ENCODE measurements around the gene ZNF407.

The ZNF407 gene

GRCh38 chr18:74836296-74837139, 238.8 kb downstream of the ZNF407 start:
- no peak for DNase-seq

- no peak for DNase-seq
Measured at GRCh38 chr18:74840492-74841167, 243.0 kb downstream of the ZNF407 start.

GRCh38 chr18:74841248-74841647, 243.6 kb downstream of the ZNF407 start:
- no peak for DNase-seq

GRCh38 chr18:74849301-74849700, 251.6 kb downstream of the ZNF407 start:
- no peak for DNase-seq

- no peak for DNase-seq
Measured at GRCh38 chr18:74856434-74856833, 258.8 kb downstream of the ZNF407 start.

GRCh38 chr18:74856928-74857327, 259.3 kb downstream of the ZNF407 start:
- no peak for DNase-seq

- DNase-seq = no peak
Measured at GRCh38 chr18:74857901-74858300, 260.2 kb downstream of the ZNF407 start.

GRCh38 chr18:74861154-74861553, 263.5 kb downstream of the ZNF407 start:
- DNase-seq = no peak

GRCh38 chr18:74862094-74862493, 264.4 kb downstream of the ZNF407 start:
- DNase-seq = no peak

- DNase-seq = no peak
Measured at GRCh38 chr18:74866577-74866976, 268.9 kb downstream of the ZNF407 start.

- DNase-seq = no peak
Measured at GRCh38 chr18:74868461-74868860, 270.8 kb downstream of the ZNF407 start.

GRCh38 chr18:74869904-74870863, 272.5 kb downstream of the ZNF407 start:
- DNase-seq = no peak

- DNase-seq = no peak
Measured at GRCh38 chr18:74870950-74871349, 273.3 kb downstream of the ZNF407 start.

GRCh38 chr18:74873629-74874028, 276.0 kb downstream of the ZNF407 start:
- DNase-seq = no peak

GRCh38 chr18:74874351-74874750, 276.7 kb downstream of the ZNF407 start:
- DNase-seq = no peak

- DNase-seq = no peak
Measured at GRCh38 chr18:74876630-74877243, 279.1 kb downstream of the ZNF407 start.

- DNase-seq = no peak
Measured at GRCh38 chr18:74878267-74878666, 280.6 kb downstream of the ZNF407 start.

GRCh38 chr18:74880706-74881278, 283.1 kb downstream of the ZNF407 start:
- no peak for DNase-seq

- DNase-seq = no peak
Measured at GRCh38 chr18:74892066-74892627, 294.5 kb downstream of the ZNF407 start.

GRCh38 chr18:74895686-74896085, 298.0 kb downstream of the ZNF407 start:
- no peak for DNase-seq

- peak; percentile 74 for DNase-seq
Measured at GRCh38 chr18:74896390-74896991, 298.8 kb downstream of the ZNF407 start.
